OCI-M2 (cell line): Measurements from ENCODE around the gene TRABD2B.

Experiments used
- DNase-seq: peaks from one replicate; lab custom pipeline; 2025; ENCODE audit not compliant: unreplicated experiment; lab: John Stamatoyannopoulos, UW

TRABD2B gene

GRCh38 chr1:47783638-47784496 lies 213.3 kb downstream of the TRABD2B start:
- no peak for DNase-seq

- DNase-seq: no peak
These were observed 214.6 kb downstream of the TRABD2B start for GRCh38 chr1:47782414-47783166.

- no peak for DNase-seq
These were observed 215.8 kb downstream of the TRABD2B start for GRCh38 chr1:47781171-47781959.

GRCh38 chr1:47780469-47780995 lies 216.7 kb downstream of the TRABD2B start:
- no peak for DNase-seq

- no peak for DNase-seq
These were observed 217.6 kb downstream of the TRABD2B start for GRCh38 chr1:47779613-47780012.

- no peak for DNase-seq
These were observed 218.9 kb downstream of the TRABD2B start for GRCh38 chr1:47778280-47778679.

- no peak for DNase-seq
These were observed 219.9 kb downstream of the TRABD2B start for GRCh38 chr1:47777322-47777721.

GRCh38 chr1:47776667-47777131 lies 220.5 kb downstream of the TRABD2B start:
- DNase-seq: no peak

- DNase-seq: no peak
These were observed 222.0 kb downstream of the TRABD2B start for GRCh38 chr1:47774986-47775834.

GRCh38 chr1:47772960-47773682 lies 224.1 kb downstream of the TRABD2B start:
- no peak for DNase-seq

GRCh38 chr1:47772281-47772680 lies 224.9 kb downstream of the TRABD2B start:
- DNase-seq: no peak

- no peak for DNase-seq
These were observed 225.4 kb downstream of the TRABD2B start for GRCh38 chr1:47771751-47772150.

GRCh38 chr1:47769983-47770382 lies 227.2 kb downstream of the TRABD2B start:
- DNase-seq: no peak

- no peak for DNase-seq
These were observed 227.9 kb downstream of the TRABD2B start for GRCh38 chr1:47769295-47769694.

- DNase-seq: no peak
These were observed 229.5 kb downstream of the TRABD2B start for GRCh38 chr1:47767741-47768100.

GRCh38 chr1:47766832-47767740 lies 230.1 kb downstream of the TRABD2B start:
- no peak for DNase-seq

- DNase-seq: no peak
These were observed 231.3 kb downstream of the TRABD2B start for GRCh38 chr1:47765742-47766485.

- DNase-seq: no peak
These were observed 231.9 kb downstream of the TRABD2B start for GRCh38 chr1:47765236-47765635.
